ENCODE data around the gene PRKACG.

The PRKACG gene

DNA sequence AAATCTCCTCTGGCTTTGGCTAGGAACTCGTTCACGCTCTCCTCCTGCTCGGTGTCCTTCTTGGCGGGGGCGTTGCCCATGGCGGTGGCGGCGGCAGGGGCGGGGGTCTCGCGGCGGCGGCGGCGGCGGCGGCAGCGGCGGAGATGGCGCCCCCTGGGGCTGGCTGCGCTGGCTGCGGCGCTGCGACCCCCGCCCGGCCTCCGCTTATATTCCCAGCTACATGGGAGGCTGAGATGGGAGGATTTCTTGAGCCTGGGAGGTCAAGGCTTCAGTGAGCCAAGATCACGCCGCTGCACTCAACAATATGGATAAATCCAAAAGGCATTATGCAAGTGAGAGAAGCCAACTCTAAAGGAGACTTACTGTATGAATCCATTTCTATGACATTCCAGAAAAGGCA lies at the start of gene PRKACG:
Gene PRKACG, minus strand, starts transcription at position 101 of the 400 bp plus-strand sequence. Its CDS starts 21 bp downstream, at position 80.
- peak within 1 kb of the TSS; percentile 39 for H3K4me2 ChIP-seq (ENCODE audit: low read depth, low read length, poor library complexity, severe bottlenecking)
- no peaks in the 10 kb centered on the region for H3K9me2 ChIP-seq (replicated peaks; ENCODE audit: low read depth, low read length)
- peaks cover 22% of the 10 kb centered on the region for H3K4me1 ChIP-seq (ENCODE audit: insufficient read depth, low read length, poor library complexity, severe bottlenecking)
- TF ChIP-seq, protein P1, sequence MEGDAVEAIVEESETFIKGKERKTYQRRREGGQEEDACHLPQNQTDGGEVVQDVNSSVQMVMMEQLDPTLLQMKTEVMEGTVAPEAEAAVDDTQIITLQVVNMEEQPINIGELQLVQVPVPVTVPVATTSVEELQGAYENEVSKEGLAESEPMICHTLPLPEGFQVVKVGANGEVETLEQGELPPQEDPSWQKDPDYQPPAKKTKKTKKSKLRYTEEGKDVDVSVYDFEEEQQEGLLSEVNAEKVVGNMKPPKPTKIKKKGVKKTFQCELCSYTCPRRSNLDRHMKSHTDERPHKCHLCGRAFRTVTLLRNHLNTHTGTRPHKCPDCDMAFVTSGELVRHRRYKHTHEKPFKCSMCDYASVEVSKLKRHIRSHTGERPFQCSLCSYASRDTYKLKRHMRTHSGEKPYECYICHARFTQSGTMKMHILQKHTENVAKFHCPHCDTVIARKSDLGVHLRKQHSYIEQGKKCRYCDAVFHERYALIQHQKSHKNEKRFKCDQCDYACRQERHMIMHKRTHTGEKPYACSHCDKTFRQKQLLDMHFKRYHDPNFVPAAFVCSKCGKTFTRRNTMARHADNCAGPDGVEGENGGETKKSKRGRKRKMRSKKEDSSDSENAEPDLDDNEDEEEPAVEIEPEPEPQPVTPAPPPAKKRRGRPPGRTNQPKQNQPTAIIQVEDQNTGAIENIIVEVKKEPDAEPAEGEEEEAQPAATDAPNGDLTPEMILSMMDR (conservative IDR thresholded peaks at IDR 0.05; ENCODE audit: low read length) = no peak
- no peak for TF ChIP-seq EZH2phosphoT487 (IDR thresholded peaks at IDR 0.05; ENCODE audit: borderline replicate concordance)
- no peaks in the 10 kb centered on the region for H3F3A ChIP-seq (ENCODE audit: low read depth)
- no peak within 1 kb of the TSS for H2AFZ ChIP-seq (ENCODE audit: low read length)
- H3K27me3 ChIP-seq (ENCODE audit: insufficient read depth, low read length, poor library complexity, severe bottlenecking) = no peaks in the 10 kb centered on the region
- H4K20me1 ChIP-seq (ENCODE audit: insufficient read depth, low read length, poor library complexity, severe bottlenecking) = no peaks in the 10 kb centered on the region
- no peaks in the 10 kb centered on the region for H3K79me2 ChIP-seq (ENCODE audit: insufficient read depth, low read length)
- H3K9ac ChIP-seq (ENCODE audit: low read depth, low read length, poor library complexity, severe bottlenecking) = peak within 1 kb of the TSS; percentile 51
- no peaks in the 10 kb centered on the region for H3K9me3 ChIP-seq (ENCODE audit: insufficient read depth, low read depth, low read length)
- no peak within 1 kb of the TSS for H3K4me3 ChIP-seq (ENCODE audit: low read length, poor library complexity, severe bottlenecking)
- no peaks in the 10 kb centered on the region for H3K36me3 ChIP-seq (ENCODE audit: insufficient read depth, low read length)

- H3K9me3 ChIP-seq (ENCODE audit: insufficient read depth, low read depth, low read length) = no peaks in the 10 kb centered on the region
- H3K9ac ChIP-seq (ENCODE audit: low read depth, low read length, poor library complexity, severe bottlenecking) = no peak overlapping the region
- peaks cover 6% of the 10 kb centered on the region for H3K79me2 ChIP-seq (ENCODE audit: insufficient read depth, low read length)
- H3K27me3 ChIP-seq (ENCODE audit: insufficient read depth, low read length, poor library complexity, severe bottlenecking) = no peaks in the 10 kb centered on the region
- no peak overlapping the region for H2AFZ ChIP-seq (ENCODE audit: low read length)
- H3K4me2 ChIP-seq (ENCODE audit: low read depth, low read length, poor library complexity, severe bottlenecking) = no peak overlapping the region
- no peaks in the 10 kb centered on the region for H3K9me2 ChIP-seq (replicated peaks; ENCODE audit: low read depth, low read length)
- no peak overlapping the region for H3K4me3 ChIP-seq (ENCODE audit: low read length, poor library complexity, severe bottlenecking)
- no peaks in the 10 kb centered on the region for H4K20me1 ChIP-seq (ENCODE audit: insufficient read depth, low read length, poor library complexity, severe bottlenecking)
- no peak for TF ChIP-seq EZH2phosphoT487 (IDR thresholded peaks at IDR 0.05; ENCODE audit: borderline replicate concordance)
- TF ChIP-seq, protein P1 (conservative IDR thresholded peaks at IDR 0.05; ENCODE audit: low read length) = no peak
- H3K4me1 ChIP-seq (ENCODE audit: insufficient read depth, low read length, poor library complexity, severe bottlenecking) = peaks cover 15% of the 10 kb centered on the region
- no peaks in the 10 kb centered on the region for H3F3A ChIP-seq (ENCODE audit: low read depth)
- peaks cover 62% of the 10 kb centered on the region; the same call in 1 of the 2 replicates for H3K36me3 ChIP-seq (ENCODE audit: insufficient read depth, low read length)
Observed at GRCh38 chr9:69062195-69062594, 48.3 kb upstream of the PRKACG start.

- Histone ChIP-seq H3K9me2 (replicated peaks; ENCODE audit: low read depth, low read length) (no peaks in the 10 kb centered on the region), H3K4me2 (ENCODE audit: low read depth, low read length, poor library complexity, severe bottlenecking) (peak overlapping the region; percentile 16), H3K79me2 (ENCODE audit: insufficient read depth, low read length) (peaks cover 6% of the 10 kb centered on the region), H4K20me1 (ENCODE audit: insufficient read depth, low read length, poor library complexity, severe bottlenecking) (no peaks in the 10 kb centered on the region), H3K4me3 (ENCODE audit: low read length, poor library complexity, severe bottlenecking) (no peak overlapping the region), H3K36me3 (ENCODE audit: insufficient read depth, low read length) (peaks cover 65% of the 10 kb centered on the region; the same call in 1 of the 2 replicates), H2AFZ (ENCODE audit: low read length) (no peak overlapping the region), H3F3A (ENCODE audit: low read depth) (no peaks in the 10 kb centered on the region), H3K27me3 (ENCODE audit: insufficient read depth, low read length, poor library complexity, severe bottlenecking) (no peaks in the 10 kb centered on the region), H3K4me1 (ENCODE audit: insufficient read depth, low read length, poor library complexity, severe bottlenecking) (peaks cover 22% of the 10 kb centered on the region), H3K9me3 (ENCODE audit: insufficient read depth, low read depth, low read length) (no peaks in the 10 kb centered on the region), H3K9ac (ENCODE audit: low read depth, low read length, poor library complexity, severe bottlenecking) (no peak overlapping the region)
- TF ChIP-seq, protein P1 (conservative IDR thresholded peaks at IDR 0.05; ENCODE audit: low read length) = no peak
- no peak for TF ChIP-seq EZH2phosphoT487 (IDR thresholded peaks at IDR 0.05; ENCODE audit: borderline replicate concordance)
Observed at GRCh38 chr9:69060766-69061165, 46.9 kb upstream of the PRKACG start.
